Hepatocyte (in vitro differentiated cells): Measurements from ENCODE around the gene AMD1.

ENCODE experiments used
- CTCF ChIP-seq: fragments of 200-600 bp; sonication (generic); IDR thresholded peaks from 2 replicates; pipeline ENCODE4 v1.5.1; 2016; ENCODE audit warnings: antibody characterized with exemption, mild to moderate bottlenecking; ENCODE audit not compliant: poor library complexity
- EZH2 ChIP-seq: fragments of 200-600 bp; sonication (generic); IDR thresholded peaks from 2 replicates; pipeline ENCODE4 v1.6.1; 2016; ENCODE audit warnings: antibody characterized with exemption, mild to moderate bottlenecking, borderline replicate concordance
- EZH2phosphoT487 ChIP-seq: fragments of 200-600 bp; sonication (generic); IDR thresholded peaks from one replicate; pipeline ENCODE4 v1.6.1; 2018; ENCODE audit warnings: antibody characterized with exemption, mild to moderate bottlenecking, low read depth, moderate library complexity; ENCODE audit not compliant: unreplicated experiment, severe bottlenecking

GRCh38 chr6:110828396-110828795 is 46.2 kb upstream of the AMD1 start:
- no peak for TF ChIP-seq CTCF
- TF ChIP-seq EZH2phosphoT487, result no peak
- no peak for TF ChIP-seq EZH2
